Inferior parietal cortex (tissue), 1 donor: Measurements from ENCODE around the gene RHOBTB1.

Experiments used
- DNase-seq: peaks from one replicate; pipeline ENCODE4 v3.0.0-alpha.2; 2016; ENCODE audit errors: extremely low spot score

RHOBTB1 gene

DNA sequence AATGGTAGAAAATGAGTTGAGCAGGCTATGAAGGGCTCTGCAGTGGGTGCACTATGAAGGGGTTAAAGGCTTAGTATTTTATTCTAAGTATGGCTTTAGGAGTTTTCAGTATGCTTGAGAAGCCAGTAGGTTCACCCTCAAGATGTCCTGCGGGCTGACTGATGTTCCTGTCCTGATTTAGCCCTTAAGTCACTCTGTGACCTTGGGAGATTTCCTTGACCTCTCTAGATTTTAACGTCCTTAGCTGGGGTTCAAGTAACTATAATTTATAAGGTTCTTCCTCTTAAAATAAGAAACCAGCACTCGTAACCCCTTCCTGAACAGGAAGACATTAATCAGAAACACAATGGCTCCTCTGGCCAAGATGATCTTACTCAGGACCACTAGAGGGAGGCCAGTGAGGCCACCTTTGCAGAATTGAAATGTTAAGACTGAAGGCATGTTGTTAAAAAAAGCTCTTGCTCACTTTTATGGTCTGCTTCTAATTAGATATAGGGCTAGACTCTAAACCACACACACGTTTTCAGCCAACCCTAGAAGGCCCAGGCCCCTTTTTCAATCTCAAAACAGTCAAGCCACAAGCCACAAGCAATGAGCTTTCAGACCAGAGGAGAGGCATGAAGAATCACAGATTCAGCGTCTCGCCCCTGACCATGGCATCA is 123.8 kb downstream of the RHOBTB1 start:
- DNase-seq, result no peak
